Panc1 (cell line): ENCODE data around the gene SLIT1. TPM values are rescaled to one million over a fixed set of nuclear protein-coding genes. Genes with fewer than 3 reads are reported as not detected.

Experiments used
- ATAC-seq: fragments of 200-7000 bp; cut with Tn5 transposase; 2 replicates; pipeline ENCODE4 v1.9.1; 2020; ENCODE audit warnings: mild to moderate bottlenecking, moderate library complexity
- BruUV-seq: library from RNA; stranded (reverse); fragments of 400-500 nt; replicated peaks from 2 replicates; lab custom pipeline; 2021; lab: Mats Ljungman, UMichigan
- CTCF ChIA-PET: fragments of 300-600 bp; sonication (Branson Sonifier 250); formaldehyde crosslinking; loops from one replicate; lab custom pipeline; 2022; ENCODE audit warnings: antibody characterized with exemption; lab: Charles Lee
- POLR2A ChIA-PET: fragments of 300-600 bp; sonication (Branson Sonifier 250); formaldehyde crosslinking; loops from one replicate; lab custom pipeline; 2022; ENCODE audit warnings: antibody characterized with exemption; lab: Charles Lee
- DNase-seq: peaks from one replicate; pipeline ENCODE4 v3.0.0-alpha.2; 2010; ENCODE audit warnings: low read depth, low spot score
- H3K27ac ChIP-seq: 2 replicates; pipeline ENCODE4 v1.5.1; 2011; ENCODE audit warnings: mild to moderate bottlenecking, low read length, inconsistent platforms
- H3K27me3 ChIP-seq: fragments of 200-500 bp; sonication (Bioruptor generic); 2 replicates; pipeline ENCODE4 v1.6.0; 2014; ENCODE audit warnings: low read length, inconsistent platforms; ENCODE audit not compliant: control insufficient read depth, insufficient read depth
- H3K36me3 ChIP-seq: fragments of 200-500 bp; sonication (Bioruptor generic); 2 replicates; pipeline ENCODE4 v1.5.1; 2014; ENCODE audit warnings: inconsistent platforms, mild to moderate bottlenecking, low read length, moderate library complexity; ENCODE audit not compliant: control insufficient read depth, insufficient read depth
- H3K4me1 ChIP-seq: 2 replicates; pipeline ENCODE4 v1.5.1; 2011; ENCODE audit warnings: inconsistent platforms, mild to moderate bottlenecking, low read length, moderate library complexity; ENCODE audit not compliant: control insufficient read depth, insufficient read depth
- H3K4me3 ChIP-seq, 2 experiments: 2 replicates each; pipeline ENCODE4 v1.5.1; 2011 to 2012; ENCODE audit warnings: low read depth in 2 of 2, low read length in 2 of 2, mild to moderate bottlenecking in 2 of 2, inconsistent platforms in 1 of 2, moderate library complexity in 1 of 2
- H3K9me3 ChIP-seq: fragments of 200-500 bp; sonication (Bioruptor generic); 2 replicates; pipeline ENCODE4 v1.5.1; 2014; ENCODE audit warnings: low read depth, mild to moderate bottlenecking, inconsistent platforms, low read length, moderate library complexity; ENCODE audit not compliant: control insufficient read depth, insufficient read depth
- POLR2AphosphoS5 ChIP-seq: IDR thresholded peaks from 2 replicates; pipeline ENCODE4 v1.6.1; 2012; ENCODE audit warnings: mild to moderate bottlenecking, low read depth, low read length, moderate library complexity
- SIN3A ChIP-seq: IDR thresholded peaks from 2 replicates; pipeline ENCODE4 v1.6.1; 2012; ENCODE audit warnings: low read depth, mild to moderate bottlenecking, low read length, moderate library complexity, borderline replicate concordance; ENCODE audit not compliant: insufficient read depth
- TCF7L2 ChIP-seq: IDR thresholded peaks from 2 replicates; pipeline ENCODE4 v1.6.1; 2011; ENCODE audit warnings: mild to moderate bottlenecking, low read depth, low read length, inconsistent platforms
- in situ Hi-C: cut with HindIII; loops from 2 replicates; pipeline ENCODE4 v1.10.0; 2016; ENCODE audit warnings: low sequenced_read_pairs, low pct_unique_long_range_greater_than_20kb
- intact Hi-C: fragments of 100-400 bp; cut with micrococcal nuclease; formaldehyde crosslinking; loops from one replicate; pipeline ENCODE4 v1.10.0; 2022; ENCODE audit not compliant: unreplicated experiment
- total RNA-seq: library from RNA; stranded (reverse); gene quantifications from one replicate; pipeline ENCODE4 v1.2.1, GENCODE V29; 2021; ENCODE audit not compliant: unreplicated experiment
- TF ChIP-seq, protein P1 (sequence below), 2 experiments: IDR thresholded peaks; 2 replicates each; pipeline ENCODE4 v1.6.1; 2011 to 2012; ENCODE audit warnings: low read depth in 2 of 2, control low read depth in 1 of 2, low read length in 1 of 2, mild to moderate bottlenecking in 1 of 2, moderate library complexity in 1 of 2; ENCODE audit not compliant: insufficient read depth in 1 of 2
- TF ChIP-seq, protein P2 (sequence below): fragments of 450-650 bp; IDR thresholded peaks from 2 replicates; pipeline ENCODE4 v1.5.1; 2017; ENCODE audit warnings: mild to moderate bottlenecking

SLIT1 gene
- total RNA-seq, 1 experiment from 2014 or later: 2.6 TPM

DNA sequence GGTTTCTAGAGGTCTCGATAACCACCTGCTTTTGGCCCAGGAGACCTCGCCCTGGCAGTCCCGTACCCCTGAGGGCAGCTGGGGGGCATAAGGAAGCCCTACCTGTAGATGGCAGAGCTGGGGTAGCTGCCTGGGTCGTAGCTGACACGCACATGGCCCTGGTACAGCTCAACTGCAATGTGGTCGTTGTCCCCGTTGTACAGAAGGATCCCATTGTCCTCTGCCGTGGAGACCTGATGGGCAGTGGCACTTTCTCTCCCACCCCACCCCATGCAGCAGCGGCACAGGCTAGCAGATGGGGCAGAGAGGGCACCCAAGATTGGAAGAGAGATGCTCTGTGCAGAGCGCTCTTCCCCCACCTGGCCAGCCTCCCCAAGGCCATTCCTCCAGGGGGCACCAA is 181.2 kb downstream of the SLIT1 start:
- ChIA-PET CTCF (no interaction called here), POLR2A (no interaction called here)
- no TSS peak for BruUV-seq
- ATAC-seq (no peak), DNase-seq (no peak)
- TF ChIP-seq, protein P1, sequence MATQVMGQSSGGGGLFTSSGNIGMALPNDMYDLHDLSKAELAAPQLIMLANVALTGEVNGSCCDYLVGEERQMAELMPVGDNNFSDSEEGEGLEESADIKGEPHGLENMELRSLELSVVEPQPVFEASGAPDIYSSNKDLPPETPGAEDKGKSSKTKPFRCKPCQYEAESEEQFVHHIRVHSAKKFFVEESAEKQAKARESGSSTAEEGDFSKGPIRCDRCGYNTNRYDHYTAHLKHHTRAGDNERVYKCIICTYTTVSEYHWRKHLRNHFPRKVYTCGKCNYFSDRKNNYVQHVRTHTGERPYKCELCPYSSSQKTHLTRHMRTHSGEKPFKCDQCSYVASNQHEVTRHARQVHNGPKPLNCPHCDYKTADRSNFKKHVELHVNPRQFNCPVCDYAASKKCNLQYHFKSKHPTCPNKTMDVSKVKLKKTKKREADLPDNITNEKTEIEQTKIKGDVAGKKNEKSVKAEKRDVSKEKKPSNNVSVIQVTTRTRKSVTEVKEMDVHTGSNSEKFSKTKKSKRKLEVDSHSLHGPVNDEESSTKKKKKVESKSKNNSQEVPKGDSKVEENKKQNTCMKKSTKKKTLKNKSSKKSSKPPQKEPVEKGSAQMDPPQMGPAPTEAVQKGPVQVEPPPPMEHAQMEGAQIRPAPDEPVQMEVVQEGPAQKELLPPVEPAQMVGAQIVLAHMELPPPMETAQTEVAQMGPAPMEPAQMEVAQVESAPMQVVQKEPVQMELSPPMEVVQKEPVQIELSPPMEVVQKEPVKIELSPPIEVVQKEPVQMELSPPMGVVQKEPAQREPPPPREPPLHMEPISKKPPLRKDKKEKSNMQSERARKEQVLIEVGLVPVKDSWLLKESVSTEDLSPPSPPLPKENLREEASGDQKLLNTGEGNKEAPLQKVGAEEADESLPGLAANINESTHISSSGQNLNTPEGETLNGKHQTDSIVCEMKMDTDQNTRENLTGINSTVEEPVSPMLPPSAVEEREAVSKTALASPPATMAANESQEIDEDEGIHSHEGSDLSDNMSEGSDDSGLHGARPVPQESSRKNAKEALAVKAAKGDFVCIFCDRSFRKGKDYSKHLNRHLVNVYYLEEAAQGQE (IDR thresholded peaks at IDR 0.05; ENCODE audit: insufficient read depth in 1 of 2, low read depth in 2 of 2, low read length in 1 of 2): no peak
- no peak for TF ChIP-seq POLR2AphosphoS5
- TF ChIP-seq, protein P2, sequence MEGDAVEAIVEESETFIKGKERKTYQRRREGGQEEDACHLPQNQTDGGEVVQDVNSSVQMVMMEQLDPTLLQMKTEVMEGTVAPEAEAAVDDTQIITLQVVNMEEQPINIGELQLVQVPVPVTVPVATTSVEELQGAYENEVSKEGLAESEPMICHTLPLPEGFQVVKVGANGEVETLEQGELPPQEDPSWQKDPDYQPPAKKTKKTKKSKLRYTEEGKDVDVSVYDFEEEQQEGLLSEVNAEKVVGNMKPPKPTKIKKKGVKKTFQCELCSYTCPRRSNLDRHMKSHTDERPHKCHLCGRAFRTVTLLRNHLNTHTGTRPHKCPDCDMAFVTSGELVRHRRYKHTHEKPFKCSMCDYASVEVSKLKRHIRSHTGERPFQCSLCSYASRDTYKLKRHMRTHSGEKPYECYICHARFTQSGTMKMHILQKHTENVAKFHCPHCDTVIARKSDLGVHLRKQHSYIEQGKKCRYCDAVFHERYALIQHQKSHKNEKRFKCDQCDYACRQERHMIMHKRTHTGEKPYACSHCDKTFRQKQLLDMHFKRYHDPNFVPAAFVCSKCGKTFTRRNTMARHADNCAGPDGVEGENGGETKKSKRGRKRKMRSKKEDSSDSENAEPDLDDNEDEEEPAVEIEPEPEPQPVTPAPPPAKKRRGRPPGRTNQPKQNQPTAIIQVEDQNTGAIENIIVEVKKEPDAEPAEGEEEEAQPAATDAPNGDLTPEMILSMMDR: no peak
- Histone ChIP-seq H3K36me3 (no peaks in the 10 kb centered on the region), H3K4me1 (no peaks in the 10 kb centered on the region), H3K27me3 (no peaks in the 10 kb centered on the region), H3K4me3 (no peak overlapping the region), H3K27ac (no peak overlapping the region), H3K9me3 (peaks cover 8% of the 10 kb centered on the region; the same call in 1 of the 2 replicates)
- in situ Hi-C loops (no loop called here), intact Hi-C loops (no loop called here)

DNA sequence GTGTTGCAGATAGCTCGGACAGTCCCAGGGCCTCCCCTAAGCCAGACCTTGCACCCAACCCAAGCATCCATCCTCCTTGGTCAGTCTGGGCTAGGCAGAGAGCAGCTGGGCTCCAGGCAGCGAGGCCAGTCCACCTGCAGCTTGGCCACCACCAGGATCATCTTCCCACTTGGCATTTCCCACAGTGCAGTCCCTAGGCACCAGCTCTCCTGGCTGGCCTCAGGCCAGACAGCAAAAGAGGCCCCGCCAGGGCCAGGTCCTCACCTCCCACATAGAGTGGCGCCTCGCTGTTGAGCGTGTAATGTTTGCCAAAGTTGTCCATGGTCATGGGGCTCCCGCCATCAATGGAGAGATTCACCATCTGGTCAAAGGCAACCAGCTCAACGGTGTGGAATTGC is 182.0 kb downstream of the SLIT1 start:
- H3K36me3 ChIP-seq: no peaks in the 10 kb centered on the region
- intact Hi-C loops (no loop called here), in situ Hi-C loops (no loop called here)
- peaks cover 8% of the 10 kb centered on the region; the same call in 1 of the 2 replicates for H3K9me3 ChIP-seq
- H3K4me1 ChIP-seq: no peaks in the 10 kb centered on the region
- no peak overlapping the region for H3K27ac ChIP-seq
- ATAC-seq (no peak), DNase-seq (no peak)
- H3K4me3 ChIP-seq: no peak overlapping the region
- BruUV-seq: no TSS peak
- ChIA-PET POLR2A (no interaction called here), CTCF (interaction anchor here (0.6 kb wide), 1 partner anchor 29 kb away, joined by 3 read pairs; no protein-coding TSS in a partner anchor)
- H3K27me3 ChIP-seq: no peaks in the 10 kb centered on the region
- TF ChIP-seq TCF7L2 (no peak), POLR2AphosphoS5 (no peak), SIN3A (no peak)
- TF ChIP-seq, protein P1 (IDR thresholded peaks at IDR 0.05; ENCODE audit: insufficient read depth in 1 of 2, low read depth in 2 of 2, low read length in 1 of 2): no peak
- TF ChIP-seq, protein P2: no peak
